SU-DHL-6 (cell line): ENCODE measurements around the gene PTPRA.

ENCODE experiments used
- CTCF ChIP-seq: fragments of 200-600 bp; sonication (generic); IDR thresholded peaks from one replicate; pipeline ENCODE4 v1.5.1; 2017; ENCODE audit warnings: antibody characterized with exemption, mild to moderate bottlenecking, low read length, moderate library complexity; ENCODE audit not compliant: insufficient read depth, poor library complexity, severe bottlenecking
- EZH2phosphoT487 ChIP-seq: fragments of 200-600 bp; sonication (generic), shearing (Covaris generic); conservative IDR thresholded peaks from 2 replicates; pipeline ENCODE4 v1.6.1; 2018; ENCODE audit warnings: mild to moderate bottlenecking, antibody characterized with exemption, low read length, moderate library complexity, mixed read lengths

- no peak for TF ChIP-seq EZH2phosphoT487
- TF ChIP-seq CTCF = no peak
Observed at GRCh38 chr20:3038454-3038853, 165.2 kb downstream of the PTPRA start.
